KMS-11 (cell line): ENCODE data around the gene CCR6.

Experiments
- H2AFZ ChIP-seq: fragments of 200-600 bp; sonication (generic); 2 replicates; pipeline ENCODE4 v1.6.1; 2016; ENCODE audit warnings: antibody characterized with exemption, mixed run types, low read depth
- H3K27ac ChIP-seq: fragments of 200-600 bp; sonication (generic); 2 replicates; pipeline ENCODE4 v1.6.1; 2016; ENCODE audit warnings: mild to moderate bottlenecking, mixed run types
- H3K27me3 ChIP-seq: fragments of 200-600 bp; sonication (generic); 2 replicates; pipeline ENCODE4 v1.6.1; 2017; ENCODE audit warnings: mild to moderate bottlenecking, low read depth, mixed run types, moderate library complexity; ENCODE audit not compliant: insufficient read depth
- H3K36me3 ChIP-seq: fragments of 200-600 bp; sonication (generic); 2 replicates; pipeline ENCODE4 v1.6.1; 2017; ENCODE audit warnings: mild to moderate bottlenecking, mixed run types; ENCODE audit not compliant: insufficient read depth
- H3K4me1 ChIP-seq: fragments of 200-600 bp; sonication (generic); 2 replicates; pipeline ENCODE4 v1.6.1; 2016; ENCODE audit warnings: mild to moderate bottlenecking, low read depth, mixed run types; ENCODE audit not compliant: poor library complexity, severe bottlenecking
- H3K4me2 ChIP-seq: fragments of 200-600 bp; sonication (generic); 2 replicates; pipeline ENCODE4 v1.7.0; 2016; ENCODE audit warnings: mild to moderate bottlenecking, mixed run types
- H3K4me3 ChIP-seq: fragments of 200-600 bp; sonication (generic); IDR thresholded peaks from 2 replicates; pipeline ENCODE4 v1.6.1; 2017; ENCODE audit warnings: low read depth, low read length, mixed read lengths; ENCODE audit not compliant: insufficient read depth
- H3K79me2 ChIP-seq: fragments of 200-600 bp; sonication (generic); 2 replicates; pipeline ENCODE4 v1.6.1; 2016; ENCODE audit warnings: low read depth, mixed run types; ENCODE audit not compliant: insufficient read depth
- H3K9ac ChIP-seq: fragments of 200-600 bp; sonication (generic); 2 replicates; pipeline ENCODE4 v1.6.1; 2016; ENCODE audit warnings: mild to moderate bottlenecking, mixed run types
- H4K20me1 ChIP-seq: fragments of 200-600 bp; sonication (generic); 2 replicates; pipeline ENCODE4 v1.6.1; 2016; ENCODE audit warnings: mild to moderate bottlenecking, mixed run types; ENCODE audit not compliant: insufficient read depth
- TF ChIP-seq, protein P1 (sequence below): fragments of 200-600 bp; sonication (generic); conservative IDR thresholded peaks from 2 replicates; pipeline ENCODE4 v1.6.1; 2017; ENCODE audit warnings: low read depth, mild to moderate bottlenecking, antibody characterized with exemption, low read length, moderate library complexity, mixed read lengths

The CCR6 gene

DNA sequence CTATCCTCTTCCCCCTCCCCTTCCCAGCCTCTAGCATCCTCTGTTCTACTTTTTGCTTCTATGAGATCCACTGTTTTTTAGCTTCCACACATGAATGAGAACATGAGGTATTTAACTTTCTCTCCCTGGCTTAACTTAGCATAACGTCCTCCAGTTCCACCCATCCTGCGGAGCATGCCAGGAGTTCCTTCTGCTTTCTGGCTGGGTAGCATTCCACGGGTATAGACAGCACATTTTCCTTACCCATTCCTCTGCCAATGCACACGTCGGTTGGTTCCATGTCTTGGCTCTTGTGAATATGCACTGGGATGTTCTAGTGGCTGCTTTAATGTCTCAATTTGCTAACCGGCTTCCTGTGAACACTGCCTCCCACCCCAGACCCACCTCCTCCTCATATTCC is 13.2 kb upstream of the CCR6 start:
- H2AFZ ChIP-seq = no peak overlapping the region
- no peak overlapping the region for H3K9ac ChIP-seq
- no peak overlapping the region for H3K4me3 ChIP-seq
- H3K36me3 ChIP-seq = no peaks in the 10 kb centered on the region
- H4K20me1 ChIP-seq = no peaks in the 10 kb centered on the region
- H3K4me2 ChIP-seq = no peak overlapping the region
- no peak overlapping the region for H3K27ac ChIP-seq
- TF ChIP-seq, protein P1, sequence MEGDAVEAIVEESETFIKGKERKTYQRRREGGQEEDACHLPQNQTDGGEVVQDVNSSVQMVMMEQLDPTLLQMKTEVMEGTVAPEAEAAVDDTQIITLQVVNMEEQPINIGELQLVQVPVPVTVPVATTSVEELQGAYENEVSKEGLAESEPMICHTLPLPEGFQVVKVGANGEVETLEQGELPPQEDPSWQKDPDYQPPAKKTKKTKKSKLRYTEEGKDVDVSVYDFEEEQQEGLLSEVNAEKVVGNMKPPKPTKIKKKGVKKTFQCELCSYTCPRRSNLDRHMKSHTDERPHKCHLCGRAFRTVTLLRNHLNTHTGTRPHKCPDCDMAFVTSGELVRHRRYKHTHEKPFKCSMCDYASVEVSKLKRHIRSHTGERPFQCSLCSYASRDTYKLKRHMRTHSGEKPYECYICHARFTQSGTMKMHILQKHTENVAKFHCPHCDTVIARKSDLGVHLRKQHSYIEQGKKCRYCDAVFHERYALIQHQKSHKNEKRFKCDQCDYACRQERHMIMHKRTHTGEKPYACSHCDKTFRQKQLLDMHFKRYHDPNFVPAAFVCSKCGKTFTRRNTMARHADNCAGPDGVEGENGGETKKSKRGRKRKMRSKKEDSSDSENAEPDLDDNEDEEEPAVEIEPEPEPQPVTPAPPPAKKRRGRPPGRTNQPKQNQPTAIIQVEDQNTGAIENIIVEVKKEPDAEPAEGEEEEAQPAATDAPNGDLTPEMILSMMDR = no peak
- no peaks in the 10 kb centered on the region for H3K27me3 ChIP-seq
- no peaks in the 10 kb centered on the region for H3K79me2 ChIP-seq
- no peaks in the 10 kb centered on the region for H3K4me1 ChIP-seq

DNA sequence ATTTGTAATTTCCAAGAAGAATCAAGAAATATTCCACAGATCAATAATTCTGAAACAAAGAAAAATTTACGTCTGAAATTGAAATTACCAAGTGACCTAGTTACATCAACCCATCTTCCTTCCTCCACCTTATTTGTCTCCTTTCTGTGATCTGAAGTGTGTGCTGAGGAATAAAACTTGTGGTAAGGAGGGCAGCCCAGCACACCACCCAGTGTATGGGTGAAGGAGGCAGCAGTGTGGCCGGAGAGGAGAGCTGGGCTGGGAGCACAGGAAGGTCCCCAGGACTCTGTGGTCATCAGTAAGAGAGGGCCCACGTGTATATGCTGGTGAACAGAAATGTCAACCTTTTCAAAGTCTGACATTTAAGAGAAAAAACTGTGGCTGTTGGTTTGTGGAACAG is 11.3 kb upstream of the CCR6 start:
- H3K9ac ChIP-seq = no peak overlapping the region
- no peak overlapping the region for H3K4me3 ChIP-seq

DNA sequence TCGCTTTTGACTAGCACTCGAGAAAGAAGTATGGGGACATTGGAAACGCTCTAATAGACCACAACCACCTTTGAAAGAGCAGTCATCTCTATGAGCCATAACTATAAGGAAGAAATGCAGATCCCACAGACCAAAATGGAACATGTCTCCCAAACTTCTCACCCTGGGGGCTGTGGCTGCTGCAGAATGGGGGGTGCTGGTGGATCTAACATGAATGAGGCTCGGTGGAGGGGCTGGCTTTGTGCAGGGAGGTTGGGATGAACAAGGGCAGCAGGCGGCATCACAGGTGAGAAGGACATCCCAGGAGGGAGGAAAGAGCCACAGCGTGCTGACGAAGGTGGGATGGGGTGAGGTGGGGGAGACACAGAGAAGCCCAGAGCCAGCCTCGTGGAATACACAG is 10.5 kb upstream of the CCR6 start:
- Histone ChIP-seq H3K4me2 (no peak overlapping the region), H3K27me3 (no peaks in the 10 kb centered on the region), H3K4me3 (no peak overlapping the region), H3K79me2 (no peaks in the 10 kb centered on the region), H3K36me3 (no peaks in the 10 kb centered on the region), H3K4me1 (no peaks in the 10 kb centered on the region), H4K20me1 (no peaks in the 10 kb centered on the region), H3K27ac (no peak overlapping the region), H3K9ac (no peak overlapping the region), H2AFZ (no peak overlapping the region)
- TF ChIP-seq, protein P1 = no peak

More for the DNA sequence above, 11.3 kb upstream of the CCR6 start:
- Histone ChIP-seq H3K4me1 (no peaks in the 10 kb centered on the region), H4K20me1 (no peaks in the 10 kb centered on the region), H3K27ac (no peak overlapping the region), H3K27me3 (no peaks in the 10 kb centered on the region), H3K79me2 (no peaks in the 10 kb centered on the region), H3K4me2 (no peak overlapping the region), H3K36me3 (no peaks in the 10 kb centered on the region), H2AFZ (no peak overlapping the region)
- TF ChIP-seq, protein P1 = no peak

DNA sequence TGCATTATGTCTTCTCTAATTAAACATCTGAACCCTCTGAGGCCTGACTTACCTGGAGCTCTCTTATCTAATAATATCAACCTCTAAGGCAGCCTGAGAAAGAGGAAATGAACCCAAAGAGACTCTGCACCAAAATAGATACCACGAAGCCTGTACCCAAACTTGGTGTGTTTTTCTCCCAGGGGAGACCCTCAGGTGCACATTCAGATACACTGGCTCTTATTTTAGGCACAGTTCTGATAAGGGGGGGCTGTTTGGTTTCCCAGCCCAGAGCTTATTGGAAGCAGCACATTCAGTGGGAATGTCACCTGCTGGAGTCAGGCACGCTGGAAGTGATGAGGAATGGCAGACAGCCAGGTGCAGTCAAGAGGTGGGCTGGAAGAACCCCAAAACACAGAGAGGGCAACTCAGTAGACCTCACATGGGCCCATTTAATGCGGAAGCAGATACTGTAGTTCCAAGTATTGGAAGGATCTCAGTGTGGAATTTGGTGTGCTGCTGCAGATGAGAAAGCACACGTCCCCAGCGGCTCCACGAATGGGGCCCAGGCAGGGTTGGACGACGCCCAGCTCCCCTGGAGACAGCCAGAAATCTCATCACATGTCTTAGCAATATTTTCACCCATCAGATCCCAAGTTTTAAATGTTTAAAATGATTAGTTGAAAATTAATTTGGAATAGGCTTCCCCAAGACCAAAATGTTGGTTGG is 9.7 kb upstream of the CCR6 start:
- Histone ChIP-seq H3K27me3 (no peaks in the 10 kb centered on the region), H3K9ac (no peak overlapping the region), H3K4me1 (no peaks in the 10 kb centered on the region), H3K79me2 (no peaks in the 10 kb centered on the region), H2AFZ (no peak overlapping the region), H3K4me3 (no peak overlapping the region), H3K36me3 (no peaks in the 10 kb centered on the region), H3K27ac (no peak overlapping the region), H3K4me2 (no peak overlapping the region), H4K20me1 (no peaks in the 10 kb centered on the region)
- TF ChIP-seq, protein P1 = no peak
